Activated CD8-positive, alpha-beta memory T cell treated with anti-CD3 and anti-CD28 coated beads, Interleukin-2, amount 50 U/mL, for 1 hour (primary cell): ENCODE data around the gene NMNAT1.
"Not testable (repeated sequence)": the region's sequence is repeated elsewhere in the genome, so short reads cannot be mapped to it uniquely, and the experiment has no call there.

Experiments
- DNase-seq: peaks from one replicate; pipeline ENCODE4 v3.0.0-alpha.2; 2020; ENCODE audit errors: extremely low read depth

The NMNAT1 gene

DNA sequence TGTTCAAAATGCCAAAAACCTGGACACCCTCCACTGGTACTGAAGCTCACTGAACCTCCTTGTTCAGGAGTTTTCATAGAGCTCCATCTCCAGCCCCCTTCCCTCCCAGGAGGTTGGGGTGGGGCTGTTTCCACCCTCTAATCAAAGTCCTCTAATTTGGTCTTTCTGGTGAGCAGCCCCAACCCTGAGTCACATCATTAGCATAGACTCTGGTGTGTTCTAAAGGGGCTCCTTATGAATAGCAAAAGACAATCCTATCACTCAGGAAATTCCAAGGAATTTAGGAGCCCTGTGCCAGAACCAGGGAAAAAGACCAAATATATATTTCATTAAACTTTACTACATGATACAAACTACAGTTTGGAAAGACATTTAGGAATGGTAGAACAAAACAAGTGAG, 76.3 kb downstream of the NMNAT1 start:
- no peak for DNase-seq

DNA sequence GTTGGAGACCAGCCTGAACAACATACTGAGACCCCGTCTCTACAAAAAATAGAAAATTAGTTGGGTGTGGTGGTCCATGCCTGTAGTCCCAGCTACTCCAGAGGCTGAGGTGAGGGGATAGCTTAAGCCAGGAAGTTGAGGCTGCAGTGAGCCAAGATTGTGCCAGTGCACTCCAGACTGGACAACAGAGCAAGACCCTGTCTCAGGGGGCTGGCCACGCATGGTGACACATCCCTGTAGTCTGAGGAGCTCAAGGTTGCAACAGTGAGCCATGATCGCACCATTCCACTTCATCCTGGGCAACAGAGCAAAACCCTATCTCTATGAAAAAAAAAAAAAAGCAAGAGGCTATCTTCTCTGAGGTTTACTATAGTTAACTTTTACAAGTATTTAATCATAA, 76.8 kb downstream of the NMNAT1 start:
- DNase-seq = no peak

DNA sequence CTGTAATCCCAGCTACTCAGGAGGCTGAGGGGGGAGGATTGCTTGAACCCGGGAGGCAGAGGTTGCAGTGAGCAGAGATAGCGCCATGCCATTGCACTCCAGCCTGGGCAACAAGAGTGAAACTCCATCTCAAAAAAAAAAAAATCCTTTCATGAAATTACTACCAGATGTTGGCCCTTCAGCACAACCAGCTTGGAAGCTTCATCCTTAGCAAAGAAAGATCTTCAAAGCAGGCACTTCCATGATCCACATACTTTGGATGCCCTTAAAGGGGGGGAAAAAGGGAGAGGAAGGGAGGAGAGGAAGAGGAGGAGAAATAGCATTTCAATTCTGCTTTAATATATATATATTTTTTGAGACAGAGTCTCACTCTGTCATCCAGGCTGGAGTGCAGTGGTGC, 77.4 kb downstream of the NMNAT1 start:
- not testable (repeated sequence) for DNase-seq

DNA sequence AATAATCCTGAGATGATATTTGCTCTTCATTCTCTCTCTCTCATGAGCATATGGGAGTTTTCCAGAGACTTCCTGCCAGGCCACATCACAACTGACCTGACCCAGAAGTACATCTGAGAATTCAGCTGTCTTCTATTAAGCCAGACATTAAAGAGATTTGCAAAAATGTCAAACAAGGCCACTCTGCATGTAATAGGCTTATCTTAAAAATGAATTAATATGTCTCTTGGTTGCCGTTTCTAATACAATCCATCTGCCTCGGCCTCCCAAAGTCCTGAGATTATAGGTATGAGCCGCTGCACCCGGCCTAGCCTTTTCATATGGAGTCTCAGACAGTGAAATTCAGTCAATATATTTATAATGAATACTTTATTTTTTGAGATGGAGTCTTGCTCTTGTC, 78.7 kb downstream of the NMNAT1 start:
- not testable (repeated sequence) for DNase-seq

DNA sequence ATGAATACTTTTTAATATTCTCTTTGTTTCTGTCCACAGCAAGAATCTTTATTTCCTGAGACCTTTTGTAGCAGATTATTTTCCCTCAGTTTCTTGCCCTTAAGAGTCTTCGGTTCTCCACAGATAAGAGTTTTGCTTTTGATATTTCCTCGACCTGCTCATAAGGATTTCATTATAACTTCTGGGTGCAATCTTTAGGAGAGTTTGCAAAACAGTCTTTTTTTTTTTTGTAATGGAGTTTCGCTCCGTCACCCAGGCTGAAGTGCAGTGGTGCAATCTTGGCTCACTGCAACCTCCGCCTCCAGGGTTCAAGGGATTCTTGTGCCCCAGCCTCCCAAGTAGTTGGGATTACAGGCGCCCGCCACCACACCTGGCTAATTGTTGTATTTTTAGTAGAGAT, 79.4 kb downstream of the NMNAT1 start:
- DNase-seq = no peak

DNA sequence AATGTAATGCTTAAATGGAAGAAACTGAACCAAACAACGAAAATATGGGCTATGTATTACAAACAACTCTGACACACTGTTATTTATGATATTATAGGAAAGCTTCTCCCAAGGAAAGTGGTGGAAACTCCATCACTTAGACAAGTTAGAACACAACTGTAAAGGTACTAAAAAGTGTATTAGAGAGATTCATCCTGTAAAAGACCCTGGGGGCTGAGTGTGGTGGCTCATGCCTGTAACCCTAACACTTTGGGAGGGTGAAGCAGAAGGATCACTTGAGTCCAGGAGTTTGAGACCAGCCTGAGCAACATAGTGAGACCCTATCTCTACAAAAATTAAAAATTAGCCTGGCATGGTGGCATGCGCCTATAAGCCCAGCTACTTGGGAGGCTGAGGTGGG, 82.1 kb downstream of the NMNAT1 start:
- no peak for DNase-seq

DNA sequence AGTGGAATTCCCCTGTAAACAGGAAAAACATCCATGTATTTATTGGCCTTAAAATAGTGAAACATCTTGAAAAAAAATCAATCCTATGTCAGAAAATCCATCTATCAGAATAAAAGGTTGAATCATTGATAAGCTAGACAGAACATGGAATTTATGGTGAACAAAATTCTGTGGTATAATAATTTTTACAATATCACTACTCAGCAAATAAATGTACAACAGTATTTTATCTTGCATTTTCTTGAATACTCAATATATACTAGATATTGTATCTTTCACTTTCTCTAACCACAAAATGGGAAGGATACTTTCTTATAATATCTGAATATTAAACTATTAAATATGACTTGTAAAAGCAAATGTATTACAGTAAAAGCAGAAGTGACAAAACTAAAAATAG, 83.8 kb downstream of the NMNAT1 start:
- DNase-seq = no peak

DNA sequence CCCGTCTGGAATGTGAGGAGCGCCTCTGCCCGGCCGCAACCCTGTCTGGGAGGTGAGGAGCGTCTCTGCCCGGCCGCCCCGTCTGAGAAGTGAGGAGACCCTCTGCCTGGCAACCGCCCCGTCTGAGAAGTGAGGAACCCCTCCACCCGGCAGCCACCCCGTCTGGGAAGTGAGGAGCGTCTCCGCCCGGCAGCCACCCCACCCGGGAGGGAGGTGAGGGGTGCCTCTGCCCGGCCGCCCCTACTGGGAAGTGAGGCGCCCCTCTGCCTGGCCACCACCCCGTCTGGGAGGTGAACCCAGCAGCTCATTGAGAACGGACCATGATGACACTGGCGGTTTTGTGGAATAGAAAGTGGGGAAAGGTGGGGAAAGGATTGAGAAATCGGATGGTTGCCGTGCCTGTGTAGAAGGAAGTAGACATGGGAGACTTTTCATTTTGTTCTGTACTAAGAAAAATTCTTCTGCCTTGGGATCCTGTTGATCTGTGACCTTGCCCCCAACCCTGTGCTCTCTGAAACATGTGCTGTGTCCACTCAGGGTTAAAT, 85.8 kb downstream of the NMNAT1 start:
- DNase-seq = not testable (repeated sequence)

DNA sequence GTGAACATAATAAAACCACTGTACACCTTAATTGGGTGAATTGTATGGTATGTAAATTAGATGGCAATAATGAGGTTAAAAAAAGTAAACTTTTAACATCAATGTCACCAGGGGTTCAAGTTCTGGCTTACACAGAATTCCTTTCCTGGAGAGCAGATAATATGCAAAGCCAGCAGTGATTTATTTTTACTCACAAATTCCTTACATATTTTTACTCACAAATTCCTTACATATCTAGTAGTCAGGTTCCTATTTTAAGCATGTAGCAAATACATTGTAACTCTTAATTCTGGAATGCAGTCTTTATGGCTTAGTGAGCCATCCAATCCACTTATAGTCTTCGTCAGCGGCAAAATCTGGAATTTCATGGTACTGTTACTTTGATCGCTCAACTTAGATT, 88.2 kb downstream of the NMNAT1 start:
- no peak for DNase-seq

DNA sequence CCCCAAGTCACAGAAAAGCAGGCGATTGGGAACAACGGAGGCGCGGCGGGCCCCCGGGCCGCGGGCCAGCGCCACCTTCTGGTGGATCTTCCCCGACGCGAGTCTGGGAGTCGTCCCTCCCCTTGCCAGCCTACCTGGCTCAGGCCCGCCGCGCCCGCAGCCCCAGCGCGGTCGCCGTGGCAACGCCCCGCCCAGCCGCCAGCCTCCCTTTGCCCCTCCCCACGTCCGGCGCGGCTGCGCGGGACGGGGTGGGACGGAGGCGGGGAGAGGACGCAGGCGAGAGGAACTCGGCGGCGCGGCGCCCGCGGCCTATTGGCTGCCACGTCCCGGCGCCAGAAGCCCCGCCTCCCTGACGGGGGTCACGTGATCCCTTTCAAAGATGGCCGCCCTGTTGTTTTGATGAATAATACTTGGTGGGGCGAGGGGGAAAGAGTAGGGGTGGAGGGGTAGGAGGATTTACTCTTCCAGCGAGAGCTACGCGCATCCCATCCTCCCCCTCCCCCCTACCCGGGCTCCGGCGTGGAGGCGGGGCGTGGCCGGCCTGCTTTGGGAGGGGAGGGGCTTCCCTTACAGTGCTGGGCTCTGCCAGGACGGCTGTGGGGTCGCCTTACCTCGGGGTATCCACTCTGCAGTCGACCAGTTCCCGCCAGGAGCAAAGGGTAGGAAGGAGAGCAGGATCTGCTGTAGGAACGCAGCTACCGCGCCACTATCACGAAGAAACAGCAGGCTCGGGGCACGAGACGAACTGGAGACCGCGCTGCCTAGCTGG, 89.5 kb downstream of the NMNAT1 start, which contains the start of gene UBE4B:
Gene UBE4B (plus strand): TSS at position 369 of the 769 bp plus-strand sequence. CDS start 713 bp downstream, outside the sequence.
- peak; percentile 85 for DNase-seq

DNA sequence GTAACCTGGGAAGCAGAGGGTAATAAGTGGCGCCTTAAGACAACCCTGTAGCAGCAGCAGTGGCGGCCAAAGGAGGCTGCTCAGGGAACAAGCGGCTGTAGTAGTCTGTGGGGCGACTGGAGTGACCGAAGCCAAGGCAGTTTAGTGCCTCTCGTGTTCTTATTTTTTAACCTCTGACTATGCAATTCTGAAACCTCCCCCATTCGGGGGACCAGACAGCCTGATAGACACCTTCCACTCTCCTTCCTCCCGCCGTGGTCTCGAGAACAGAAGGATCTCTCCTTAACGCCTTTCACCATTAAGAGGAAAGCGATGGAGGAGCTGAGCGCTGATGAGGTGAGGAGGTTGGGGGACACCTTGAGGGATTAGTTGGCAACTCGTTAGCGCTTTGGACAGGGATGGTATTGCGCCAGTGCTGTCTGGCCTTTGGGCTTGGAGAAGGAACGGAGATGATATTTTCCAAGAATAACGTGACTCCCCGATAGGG, 90.1 kb downstream of the NMNAT1 start:
- DNase-seq = no peak
